GM06990 (cell line): ENCODE results near the gene GTF2H2C_2.
"Not testable (repeated sequence)": the region's sequence is repeated elsewhere in the genome, so short reads cannot be mapped to it uniquely, and the experiment has no call there.

Experiments
- DNase-seq: peaks from one replicate; pipeline ENCODE4 v3.0.0-alpha.2; 2011; ENCODE audit not compliant: insufficient read length; ENCODE audit errors: extremely low read depth
- H3K27me3 ChIP-seq: replicated peaks from 2 replicates; pipeline ENCODE4 v1.6.0; 2011; ENCODE audit warnings: low read length; ENCODE audit not compliant: control insufficient read depth, insufficient read depth
- H3K36me3 ChIP-seq: 2 replicates; pipeline ENCODE4 v1.5.1; 2011; ENCODE audit warnings: low read length; ENCODE audit not compliant: control insufficient read depth, insufficient read depth
- H3K4me3 ChIP-seq: replicated peaks from 2 replicates; pipeline ENCODE4 v1.5.1; 2011; ENCODE audit warnings: low read depth, mild to moderate bottlenecking, control low read depth, low read length

The GTF2H2C_2 gene

DNA sequence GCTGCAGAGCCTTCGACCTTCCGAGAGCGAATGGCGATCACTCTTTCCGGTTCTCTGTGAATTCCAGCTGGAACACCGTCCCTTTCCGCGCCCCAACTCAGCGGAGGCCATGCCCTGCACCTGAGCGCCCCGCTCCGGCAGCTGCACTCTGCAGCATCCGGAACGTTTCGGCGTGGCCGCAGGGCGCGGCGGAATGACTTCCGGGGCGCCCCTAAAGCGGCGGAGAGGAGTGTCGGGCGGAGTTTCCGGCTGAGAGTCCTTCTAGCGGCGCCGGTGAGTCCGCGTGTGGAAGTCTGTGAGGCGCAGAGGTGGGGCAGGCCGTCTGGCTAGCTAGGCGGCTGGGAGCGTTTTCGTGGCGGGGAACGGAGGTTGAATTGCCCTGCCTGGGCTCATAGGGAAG is at the start of gene GTF2H2C_2:
GTF2H2C_2 (plus strand) TSS at position 252 of the 400 bp plus-strand sequence.
- not testable (repeated sequence) for H3K4me3 ChIP-seq

DNA sequence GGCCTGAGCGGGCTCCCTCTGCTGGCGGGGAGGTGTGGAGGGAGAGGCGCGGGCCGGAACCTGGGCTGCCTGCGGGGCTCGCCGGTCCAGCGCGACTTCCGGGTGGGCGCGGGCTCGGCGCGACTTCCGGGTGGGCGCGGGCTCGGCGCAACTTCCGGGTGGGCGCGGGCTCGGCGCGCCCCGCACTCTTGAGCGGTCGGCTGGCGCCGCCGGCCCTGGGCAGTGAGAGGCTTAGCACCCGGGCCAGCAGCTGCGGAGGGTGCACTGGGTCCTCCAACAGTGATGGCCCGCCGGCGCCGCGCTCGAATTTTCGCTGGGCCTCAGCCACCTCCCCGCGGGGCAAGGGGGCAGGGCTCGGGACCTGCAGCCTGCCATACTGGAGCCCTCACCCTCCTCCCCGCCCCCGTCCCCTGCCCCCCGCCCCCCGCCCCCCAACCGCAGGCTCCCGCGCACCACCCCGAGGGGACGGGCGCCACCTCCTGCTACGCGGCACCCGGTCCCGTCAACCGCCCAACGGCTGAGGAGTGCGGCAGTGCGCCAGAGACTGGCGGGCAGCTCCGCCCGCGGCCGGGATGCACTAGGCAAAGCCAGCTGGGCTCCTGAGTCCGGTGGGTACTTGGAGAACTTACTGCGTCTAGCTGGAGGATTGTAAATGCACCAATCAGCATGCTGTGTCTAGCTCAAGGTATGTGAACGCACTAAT is 14.0 kb upstream of the GTF2H2C_2 start:
- not testable (repeated sequence) for DNase-seq, H3K27me3 ChIP-seq, H3K4me3 ChIP-seq, H3K36me3 ChIP-seq

More for the DNA sequence above, at the start of gene GTF2H2C_2:
- not testable (repeated sequence) for H3K36me3 ChIP-seq, H3K27me3 ChIP-seq, DNase-seq

DNA sequence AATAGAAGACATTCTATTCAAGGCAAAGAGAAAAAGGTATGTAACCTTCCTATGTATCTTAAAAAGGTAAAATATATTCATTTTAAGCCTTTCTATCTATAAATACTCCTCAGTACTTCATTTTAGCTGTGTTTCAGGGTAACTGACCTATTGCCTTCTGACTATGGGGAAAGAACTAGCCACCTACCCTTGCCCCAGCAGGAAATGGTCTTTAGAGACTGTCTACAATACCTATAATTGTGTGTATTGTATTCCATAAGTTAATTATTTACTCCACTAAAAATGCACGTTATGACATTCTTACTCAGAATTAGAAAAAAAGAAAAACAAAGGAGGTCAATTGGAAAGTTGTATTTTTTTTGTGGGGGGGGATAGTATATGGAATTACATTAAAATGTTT is 6.2 kb downstream of the GTF2H2C_2 start:
- H3K27me3 ChIP-seq, DNase-seq, H3K36me3 ChIP-seq, H3K4me3 ChIP-seq: not testable (repeated sequence)

DNA sequence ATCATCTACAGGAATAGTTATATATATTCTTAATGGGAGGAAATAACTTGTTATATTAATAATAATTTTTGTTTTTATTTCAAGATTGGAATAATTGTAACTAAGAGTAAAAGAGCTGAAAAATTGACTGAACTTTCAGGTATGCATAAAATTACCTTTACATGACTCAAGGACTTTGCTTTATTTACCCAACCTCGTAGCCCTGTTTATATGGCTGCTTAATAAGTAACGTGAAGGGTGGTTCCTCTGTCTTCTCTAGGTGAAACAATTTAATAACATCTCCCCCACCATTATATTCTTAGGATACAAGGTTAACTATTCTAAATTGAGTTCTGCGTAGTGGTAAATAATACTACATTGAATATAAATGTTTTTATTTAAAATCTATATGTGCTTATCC is 8.0 kb downstream of the GTF2H2C_2 start:
- DNase-seq, H3K27me3 ChIP-seq, H3K36me3 ChIP-seq, H3K4me3 ChIP-seq: not testable (repeated sequence)

DNA sequence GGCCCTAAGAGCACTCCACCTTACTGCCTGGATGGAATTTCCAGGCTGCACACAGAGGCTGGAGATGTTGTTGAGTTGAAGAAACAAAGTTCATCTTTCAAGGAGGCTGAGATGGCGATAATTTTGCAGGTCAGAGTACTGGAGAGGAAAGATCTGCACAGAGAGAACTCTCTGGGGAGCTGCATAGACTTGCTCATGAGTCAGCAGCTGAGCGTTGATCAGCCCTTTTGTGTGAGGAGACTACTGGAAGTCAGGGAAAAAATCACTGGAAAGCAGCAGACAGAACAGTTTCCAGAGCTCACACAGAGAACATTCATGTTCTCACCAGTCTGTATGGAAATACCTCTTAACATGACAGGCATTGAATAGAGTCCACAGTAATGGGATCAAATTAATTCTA is 23.4 kb downstream of the GTF2H2C_2 start:
- H3K36me3 ChIP-seq, H3K27me3 ChIP-seq, DNase-seq, H3K4me3 ChIP-seq: not testable (repeated sequence)

DNA sequence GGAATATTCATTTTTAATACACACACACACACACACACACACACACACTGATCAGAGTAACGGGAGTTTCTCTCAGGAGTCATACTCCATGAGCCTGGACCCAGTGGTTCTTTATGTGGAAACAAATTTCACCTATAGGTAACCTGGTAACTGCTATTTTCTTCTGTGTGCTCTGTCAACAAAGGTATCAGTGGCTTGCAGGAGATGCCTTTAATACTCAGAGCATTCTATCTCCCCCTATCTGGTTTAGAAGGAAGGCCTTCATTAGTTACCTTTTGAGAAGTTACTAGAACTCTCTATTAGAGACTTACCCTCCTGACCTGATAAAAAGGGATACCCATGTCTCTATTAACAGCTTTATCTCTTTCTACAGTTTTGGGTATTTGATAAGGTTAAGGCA is 34.4 kb downstream of the GTF2H2C_2 start:
- not testable (repeated sequence) for DNase-seq, H3K27me3 ChIP-seq

DNA sequence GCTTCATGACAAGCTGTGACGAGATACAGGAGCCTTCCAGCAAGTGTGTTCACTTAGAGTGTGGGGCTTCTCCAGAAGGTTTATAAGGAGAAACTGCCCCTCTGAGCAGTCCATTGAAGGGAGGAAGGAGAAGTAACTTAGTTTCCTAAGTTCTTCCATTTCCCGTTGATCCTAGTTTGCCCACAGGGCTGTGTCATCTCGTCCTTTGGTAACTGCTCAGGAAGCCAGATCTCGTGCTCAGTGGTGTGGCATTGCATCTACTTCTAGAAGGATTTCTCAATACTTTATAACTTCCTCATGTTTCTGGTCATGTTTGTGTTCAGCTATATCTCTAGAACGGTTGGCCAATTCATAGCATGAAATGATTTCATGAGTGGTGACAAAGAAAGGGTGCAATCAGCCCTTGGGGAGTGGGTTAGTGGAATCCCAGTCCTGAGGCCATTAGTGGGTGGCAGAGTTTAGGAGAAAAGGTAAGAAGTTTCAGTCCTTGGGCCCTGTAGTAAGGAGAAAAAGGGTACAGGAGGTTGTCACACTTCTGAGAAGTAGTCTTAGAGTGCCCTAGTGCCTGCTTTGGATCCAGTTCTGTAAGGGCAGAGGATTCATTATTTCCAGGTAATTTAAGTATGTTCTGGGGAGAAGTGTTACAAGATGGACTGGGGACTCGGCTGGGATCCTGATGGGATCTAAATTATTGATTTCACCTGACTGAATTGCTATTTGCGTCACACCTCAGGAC is 36.2 kb downstream of the GTF2H2C_2 start:
- DNase-seq, H3K27me3 ChIP-seq, H3K36me3 ChIP-seq, H3K4me3 ChIP-seq: not testable (repeated sequence)

More for the DNA sequence above, 34.4 kb downstream of the GTF2H2C_2 start:
- not testable (repeated sequence) for H3K36me3 ChIP-seq, H3K4me3 ChIP-seq

DNA sequence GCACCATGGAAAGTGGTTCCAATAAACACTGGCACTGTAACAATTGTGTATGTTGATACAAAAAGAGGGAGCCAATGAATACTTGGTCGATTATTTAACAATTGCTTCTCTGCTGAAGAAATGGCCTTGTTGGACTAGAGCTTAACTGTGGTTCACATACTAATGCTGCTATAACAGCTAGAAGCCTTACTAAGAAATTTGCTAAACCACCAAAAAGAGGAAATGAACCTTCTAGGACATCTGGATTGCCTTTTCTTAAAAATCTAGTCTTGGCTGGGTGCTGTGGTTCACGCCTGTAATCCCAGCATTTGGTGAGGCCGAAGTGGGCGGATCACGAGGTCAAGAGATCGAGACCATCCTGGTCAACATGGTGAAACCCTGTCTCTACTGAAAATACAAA is 41.9 kb downstream of the GTF2H2C_2 start:
- not testable (repeated sequence) for H3K27me3 ChIP-seq, DNase-seq, H3K36me3 ChIP-seq, H3K4me3 ChIP-seq

DNA sequence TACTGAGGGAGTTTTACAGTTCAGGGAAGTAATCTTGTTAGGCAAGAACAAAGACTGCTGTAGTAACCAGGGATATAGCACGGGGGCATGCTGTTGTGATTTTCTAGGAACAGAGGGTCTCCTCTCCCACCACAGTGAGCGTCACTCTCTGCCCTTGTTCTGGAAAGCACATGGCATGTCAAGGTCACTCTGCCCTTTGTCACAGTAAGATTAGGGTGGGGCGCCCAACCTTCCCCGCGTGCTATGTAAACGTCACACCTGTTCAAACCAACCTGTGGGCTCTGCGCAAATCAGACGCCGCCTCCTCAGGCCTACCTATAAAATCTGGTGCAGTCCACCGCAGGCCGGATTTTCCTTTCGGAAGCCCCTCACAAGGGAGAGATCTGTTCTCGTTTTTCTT is 44.0 kb downstream of the GTF2H2C_2 start:
- H3K36me3 ChIP-seq, H3K27me3 ChIP-seq, DNase-seq, H3K4me3 ChIP-seq: not testable (repeated sequence)

DNA sequence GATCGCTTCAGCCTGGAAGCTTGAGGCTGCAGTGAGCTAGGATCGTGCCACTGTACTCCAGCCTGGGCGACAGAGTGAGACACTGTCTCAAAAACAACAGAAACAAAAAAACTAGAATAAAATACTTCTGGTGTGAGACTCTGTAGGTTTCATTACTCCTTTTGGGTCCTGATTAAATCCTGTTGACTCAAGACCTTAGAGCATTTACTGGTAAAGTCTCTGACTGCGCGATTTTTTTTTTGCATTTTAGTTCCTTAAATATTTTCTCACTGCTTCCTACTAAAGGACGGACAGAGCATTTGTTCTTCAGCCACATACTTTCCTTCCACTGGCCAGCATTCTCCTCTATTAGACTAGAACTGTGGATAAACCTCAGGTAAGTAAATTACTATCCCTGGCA is 46.8 kb downstream of the GTF2H2C_2 start:
- H3K4me3 ChIP-seq, DNase-seq, H3K36me3 ChIP-seq, H3K27me3 ChIP-seq: not testable (repeated sequence)

DNA sequence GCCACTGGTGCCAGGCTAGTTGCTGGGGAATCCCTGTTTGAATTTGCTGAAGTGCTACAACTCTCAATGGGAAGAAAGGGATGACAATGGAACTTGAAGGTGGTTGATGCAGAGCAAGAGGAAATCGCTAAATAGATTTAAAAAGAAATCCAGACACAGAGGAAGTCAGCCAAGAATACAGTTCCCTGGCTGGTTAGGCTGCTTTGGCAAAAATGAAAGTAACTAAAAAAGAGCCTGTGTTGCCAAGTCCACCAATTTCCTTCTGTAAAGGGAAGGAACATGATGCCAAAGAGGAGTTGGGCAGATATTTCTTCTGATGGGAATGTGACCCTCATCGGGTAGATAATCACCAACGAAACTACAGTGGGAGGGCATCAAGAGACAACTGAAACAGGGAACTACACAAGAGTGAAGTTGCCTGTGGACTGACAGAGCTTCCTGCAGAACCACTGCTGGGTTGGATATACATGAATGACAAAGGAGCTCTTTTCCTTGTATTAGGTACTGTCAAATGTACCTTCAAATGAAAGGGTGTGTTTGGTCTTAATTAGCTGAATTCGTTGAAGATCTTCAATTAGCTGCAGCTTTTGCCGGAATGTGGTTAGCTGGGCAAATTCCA is 49.0 kb downstream of the GTF2H2C_2 start:
- H3K4me3 ChIP-seq, DNase-seq, H3K36me3 ChIP-seq, H3K27me3 ChIP-seq: not testable (repeated sequence)

DNA sequence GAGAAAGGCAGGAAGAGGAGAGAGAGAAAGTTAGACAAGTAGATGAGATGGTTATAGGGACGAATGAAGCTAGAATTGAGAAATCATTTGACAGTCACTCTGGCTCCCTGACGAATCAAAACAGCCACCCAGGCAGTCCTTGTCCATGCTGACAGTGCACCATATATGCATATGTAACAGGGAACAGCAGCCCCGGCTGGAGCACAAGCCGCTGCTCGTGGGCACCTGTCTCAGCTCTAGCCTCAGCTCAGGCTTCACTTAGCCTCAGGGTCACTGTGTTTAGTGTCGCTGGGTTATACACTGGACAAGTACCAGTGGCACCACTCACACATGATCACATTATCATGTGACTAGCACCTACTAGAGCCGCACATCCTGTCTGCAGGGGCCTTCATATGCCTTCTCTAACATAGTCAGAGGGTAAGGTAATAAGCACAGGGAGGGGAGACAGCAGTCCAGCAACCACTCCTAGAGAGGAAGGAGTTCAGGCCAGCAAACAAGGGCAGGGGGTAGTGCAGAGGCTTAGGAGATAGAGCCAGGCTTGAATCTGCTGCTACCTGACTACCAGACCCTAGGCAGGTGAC is 54.9 kb downstream of the GTF2H2C_2 start:
- not testable (repeated sequence) for H3K36me3 ChIP-seq, DNase-seq, H3K4me3 ChIP-seq, H3K27me3 ChIP-seq
